Fibroblast of lung (primary cell): ENCODE measurements around the gene ARMH3. TPM values are rescaled to one million over a fixed set of nuclear protein-coding genes. Genes with fewer than 3 reads are reported as not detected.
A peak's percentile ranks its signal among the peaks of the same experiment; 100 is the strongest.

ENCODE experiments used
- DNase-seq, 2 donors: peaks; one replicate each; pipeline versions ENCODE4 v3.0.0 to v3.0.0-alpha.2; 2010; ENCODE audit warnings: low read depth in 2 of 2
- H2AFZ ChIP-seq: 2 replicates; pipeline ENCODE4 v1.5.1; 2012; ENCODE audit warnings: low read length, control low read depth, inconsistent platforms
- H3K27ac ChIP-seq: 2 replicates; pipeline ENCODE4 v1.5.1; 2011; ENCODE audit warnings: low read length, control low read depth; ENCODE audit not compliant: insufficient read depth
- H3K27me3 ChIP-seq: 2 replicates; pipeline ENCODE4 v1.5.1; 2011; ENCODE audit warnings: mild to moderate bottlenecking, low read length; ENCODE audit not compliant: control insufficient read depth, insufficient read depth
- H3K36me3 ChIP-seq: 2 replicates; pipeline ENCODE4 v1.5.1; 2011; ENCODE audit warnings: low read length; ENCODE audit not compliant: control insufficient read depth, insufficient read depth
- H3K4me1 ChIP-seq: 2 replicates; pipeline ENCODE4 v1.5.1; 2011; ENCODE audit warnings: low read length; ENCODE audit not compliant: control insufficient read depth, insufficient read depth; ENCODE audit errors: extremely low read depth
- H3K4me2 ChIP-seq: 2 replicates; pipeline ENCODE4 v1.5.1; 2011; ENCODE audit warnings: low read length, control low read depth; ENCODE audit not compliant: insufficient read depth; ENCODE audit errors: extremely low read depth
- H3K4me3 ChIP-seq, 4 experiments: fragments of 200-600 bp in 1 of 4; sonication (generic) in 1 of 4; replicated peaks in 1 of 4; 2 replicates each; pipeline ENCODE4 v1.5.1; 2011 to 2016; ENCODE audit warnings: low read length in 4 of 4, low read depth in 3 of 4, mild to moderate bottlenecking in 3 of 4, control low read depth in 2 of 4, inconsistent platforms in 1 of 4, mixed read lengths in 1 of 4; ENCODE audit not compliant: insufficient read depth in 1 of 4; ENCODE audit errors: control extremely low read depth in 1 of 4
- H3K79me2 ChIP-seq: 2 replicates; pipeline ENCODE4 v1.5.1; 2012; ENCODE audit warnings: mild to moderate bottlenecking, low read length, inconsistent platforms; ENCODE audit not compliant: control insufficient read depth, insufficient read depth
- H3K9ac ChIP-seq: 2 replicates; pipeline ENCODE4 v1.5.1; 2011; ENCODE audit warnings: mild to moderate bottlenecking, low read length, control low read depth; ENCODE audit not compliant: insufficient read depth
- H3K9me3 ChIP-seq: 2 replicates; pipeline ENCODE4 v1.5.1; 2012; ENCODE audit warnings: low read depth, low read length; ENCODE audit not compliant: control insufficient read depth, insufficient read depth
- H4K20me1 ChIP-seq: 2 replicates; pipeline ENCODE4 v1.5.1; 2011; ENCODE audit warnings: low read length; ENCODE audit not compliant: control insufficient read depth, insufficient read depth; ENCODE audit errors: extremely low read depth
- EZH2 ChIP-seq: IDR thresholded peaks from 2 replicates; pipeline ENCODE4 v1.5.1; 2012; ENCODE audit warnings: low read length, control low read depth, mild to moderate bottlenecking; ENCODE audit errors: missing control alignments
- polyA plus RNA-seq, 2 donors: library from polyadenylated mRNA; depleted of rRNA in 1 of 2; stranded (reverse) in 1 of 2; unstranded in 1 of 2; fragments of >200 nt; gene quantifications; 2 replicates each; pipeline ENCODE4 v1.2.1, GENCODE V29; 2011 to 2012; ENCODE audit warnings: missing spikeins in 1 of 2
- total RNA-seq: library from RNA; depleted of rRNA; stranded (reverse); fragments of >200 nt; gene quantifications from 2 replicates; pipeline ENCODE4 v1.2.1, GENCODE V29; 2014
- TF ChIP-seq, protein P1 (sequence below), 2 donors: IDR thresholded peaks in 1 of 2; conservative IDR thresholded peaks in 1 of 2; 1 replicate in 1 of 2; 2 replicates in 1 of 2; pipeline ENCODE4 v1.5.1; 2011 to 2012; ENCODE audit warnings: low read length in 2 of 2, control low read depth in 1 of 2, inconsistent platforms in 1 of 2, low read depth in 1 of 2, mild to moderate bottlenecking in 1 of 2

The ARMH3 gene
- total and polyA plus RNA-seq, 2 donors (not counting 1 experiment from before 2014, with no cell fraction given), result 14.5 to 16.4 TPM

GRCh38 chr10:101956898-101957297 is 99.1 kb downstream of the ARMH3 start:
- Histone ChIP-seq H2AFZ (no peak overlapping the region), H3K9ac (no peak overlapping the region), H3K4me1 (peaks cover 4% of the 10 kb centered on the region), H3K4me2 (no peak overlapping the region), H3K4me3 (no peak overlapping the region), H4K20me1 (no peaks in the 10 kb centered on the region), H3K79me2 (no peaks in the 10 kb centered on the region), H3K27me3 (no peaks in the 10 kb centered on the region), H3K9me3 (no peaks in the 10 kb centered on the region), H3K27ac (no peak overlapping the region), H3K36me3 (peaks cover 3% of the 10 kb centered on the region)
- no peak for DNase-seq
- TF ChIP-seq, protein P1, sequence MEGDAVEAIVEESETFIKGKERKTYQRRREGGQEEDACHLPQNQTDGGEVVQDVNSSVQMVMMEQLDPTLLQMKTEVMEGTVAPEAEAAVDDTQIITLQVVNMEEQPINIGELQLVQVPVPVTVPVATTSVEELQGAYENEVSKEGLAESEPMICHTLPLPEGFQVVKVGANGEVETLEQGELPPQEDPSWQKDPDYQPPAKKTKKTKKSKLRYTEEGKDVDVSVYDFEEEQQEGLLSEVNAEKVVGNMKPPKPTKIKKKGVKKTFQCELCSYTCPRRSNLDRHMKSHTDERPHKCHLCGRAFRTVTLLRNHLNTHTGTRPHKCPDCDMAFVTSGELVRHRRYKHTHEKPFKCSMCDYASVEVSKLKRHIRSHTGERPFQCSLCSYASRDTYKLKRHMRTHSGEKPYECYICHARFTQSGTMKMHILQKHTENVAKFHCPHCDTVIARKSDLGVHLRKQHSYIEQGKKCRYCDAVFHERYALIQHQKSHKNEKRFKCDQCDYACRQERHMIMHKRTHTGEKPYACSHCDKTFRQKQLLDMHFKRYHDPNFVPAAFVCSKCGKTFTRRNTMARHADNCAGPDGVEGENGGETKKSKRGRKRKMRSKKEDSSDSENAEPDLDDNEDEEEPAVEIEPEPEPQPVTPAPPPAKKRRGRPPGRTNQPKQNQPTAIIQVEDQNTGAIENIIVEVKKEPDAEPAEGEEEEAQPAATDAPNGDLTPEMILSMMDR (conservative IDR thresholded peaks at IDR 0.05 in 1 of 2, IDR thresholded peaks at IDR 0.05 in 1 of 2; ENCODE audit: low read depth in 1 of 2, low read length in 2 of 2), result no peak
- TF ChIP-seq EZH2, result no peak

DNA sequence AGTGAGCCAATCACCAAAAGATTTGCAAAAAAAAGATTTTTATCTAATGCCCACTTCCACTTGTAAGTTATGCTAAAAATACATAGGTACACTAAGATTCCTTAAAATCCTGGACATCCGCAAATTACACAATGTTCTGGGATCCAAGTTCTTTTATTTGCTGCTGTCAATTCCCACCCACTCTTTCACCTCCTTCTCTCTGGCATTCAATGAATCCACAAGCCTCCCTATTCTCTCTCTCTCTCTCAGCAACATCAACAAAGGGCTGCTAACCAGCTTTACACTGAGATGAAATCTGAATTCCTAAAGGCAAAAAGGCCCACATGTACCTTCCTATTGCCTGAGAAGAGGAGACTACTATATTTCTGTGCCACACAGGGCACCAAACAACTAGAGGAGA is 99.9 kb downstream of the ARMH3 start:
- H3K36me3 ChIP-seq, result peaks cover 3% of the 10 kb centered on the region
- H3K4me2 ChIP-seq, result no peak overlapping the region
- no peaks in the 10 kb centered on the region for H4K20me1 ChIP-seq
- peak in 1 of 2 donors; percentile 70 for DNase-seq
- H3K9ac ChIP-seq, result no peak overlapping the region
- H3K4me3 ChIP-seq, result no peak overlapping the region
- no peaks in the 10 kb centered on the region for H3K79me2 ChIP-seq
- no peaks in the 10 kb centered on the region for H3K27me3 ChIP-seq
- TF ChIP-seq, protein P1 (conservative IDR thresholded peaks at IDR 0.05 in 1 of 2, IDR thresholded peaks at IDR 0.05 in 1 of 2; ENCODE audit: low read depth in 1 of 2, low read length in 2 of 2), result no peak
- TF ChIP-seq EZH2, result no peak
- no peaks in the 10 kb centered on the region for H3K9me3 ChIP-seq
- H2AFZ ChIP-seq, result no peak overlapping the region
- no peak overlapping the region for H3K27ac ChIP-seq
- H3K4me1 ChIP-seq, result no peaks in the 10 kb centered on the region

DNA sequence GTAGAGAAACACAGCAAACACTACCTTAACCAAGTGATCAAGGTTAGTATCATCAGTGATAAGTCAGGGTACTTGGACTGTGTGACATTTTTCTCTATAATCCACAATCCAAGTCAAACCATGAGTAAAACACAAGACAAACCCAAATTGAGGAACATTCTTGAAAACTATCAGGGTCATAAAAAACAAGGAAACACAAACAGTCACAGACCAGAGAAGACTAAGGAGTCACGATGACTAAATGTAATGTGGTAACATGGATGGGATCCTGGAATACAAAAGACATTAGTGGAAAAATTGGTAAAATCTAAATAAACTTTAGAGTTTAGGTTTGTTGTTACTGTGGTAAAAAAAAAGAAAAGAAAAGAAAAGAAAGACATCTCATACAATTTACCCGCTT is 103.8 kb downstream of the ARMH3 start:
- no peak overlapping the region for H2AFZ ChIP-seq
- no peak overlapping the region for H3K4me2 ChIP-seq
- no peak overlapping the region for H3K4me3 ChIP-seq
- no peaks in the 10 kb centered on the region for H3K9me3 ChIP-seq
- H3K79me2 ChIP-seq, result no peaks in the 10 kb centered on the region
- no peaks in the 10 kb centered on the region for H3K4me1 ChIP-seq
- H3K9ac ChIP-seq, result no peak overlapping the region
- no peak overlapping the region for H3K27ac ChIP-seq
- H4K20me1 ChIP-seq, result no peaks in the 10 kb centered on the region
- H3K36me3 ChIP-seq, result peaks cover 3% of the 10 kb centered on the region
- TF ChIP-seq, protein P1 (conservative IDR thresholded peaks at IDR 0.05 in 1 of 2, IDR thresholded peaks at IDR 0.05 in 1 of 2; ENCODE audit: low read depth in 1 of 2, low read length in 2 of 2), result no peak
- no peak for TF ChIP-seq EZH2
- peak in 1 of 2 donors; percentile 27 for DNase-seq
- H3K27me3 ChIP-seq, result no peaks in the 10 kb centered on the region
